B cell (primary cell): ENCODE measurements around the gene IMMP2L.

Experiments used
- EZH2 ChIP-seq: IDR thresholded peaks from 2 replicates; pipeline ENCODE4 v1.6.1; 2012; ENCODE audit warnings: borderline replicate concordance, low read depth, mild to moderate bottlenecking, moderate library complexity, low read length; ENCODE audit not compliant: insufficient read depth, poor library complexity, severe bottlenecking
- TF ChIP-seq, protein P1 (sequence below): fragments of 200-600 bp; IDR thresholded peaks from one replicate; pipeline ENCODE4 v1.8.0; 2022; ENCODE audit warnings: antibody characterized with exemption, mild to moderate bottlenecking

DNA sequence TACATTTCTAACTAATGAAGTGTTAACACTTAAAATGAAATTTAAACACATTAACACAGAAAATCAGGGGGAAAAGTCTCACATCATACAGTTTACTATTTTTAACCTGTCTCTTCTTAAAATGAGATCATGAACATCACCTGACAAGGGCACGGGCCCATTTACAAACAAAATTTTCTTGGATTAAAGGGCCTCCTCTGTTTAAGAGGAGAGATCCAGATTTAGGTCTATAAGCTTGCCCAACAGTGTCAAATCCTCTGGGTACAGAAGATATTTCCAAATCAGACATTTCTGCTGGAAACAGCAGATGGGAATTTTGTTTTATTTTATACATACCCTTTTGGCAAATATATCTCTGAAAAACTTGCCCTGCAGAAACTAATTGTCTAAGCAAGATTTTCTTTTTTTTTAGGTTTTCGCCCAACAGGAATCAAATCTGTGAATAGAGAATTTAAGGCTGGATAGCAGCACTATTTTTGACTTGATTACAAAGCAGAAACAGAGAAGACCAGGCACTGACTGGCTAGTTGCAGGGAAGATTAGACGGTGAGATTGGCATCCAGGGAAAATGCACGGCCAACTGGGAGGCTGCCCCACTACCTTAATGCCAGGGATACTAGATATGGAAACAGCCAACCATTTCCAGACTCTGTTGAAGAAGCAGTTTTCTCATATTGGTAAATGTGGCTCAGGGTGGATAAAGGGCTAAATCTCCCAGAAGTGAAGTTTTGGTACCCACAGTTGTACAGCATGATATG is 298.0 kb downstream of the IMMP2L start:
- TF ChIP-seq, protein P1, sequence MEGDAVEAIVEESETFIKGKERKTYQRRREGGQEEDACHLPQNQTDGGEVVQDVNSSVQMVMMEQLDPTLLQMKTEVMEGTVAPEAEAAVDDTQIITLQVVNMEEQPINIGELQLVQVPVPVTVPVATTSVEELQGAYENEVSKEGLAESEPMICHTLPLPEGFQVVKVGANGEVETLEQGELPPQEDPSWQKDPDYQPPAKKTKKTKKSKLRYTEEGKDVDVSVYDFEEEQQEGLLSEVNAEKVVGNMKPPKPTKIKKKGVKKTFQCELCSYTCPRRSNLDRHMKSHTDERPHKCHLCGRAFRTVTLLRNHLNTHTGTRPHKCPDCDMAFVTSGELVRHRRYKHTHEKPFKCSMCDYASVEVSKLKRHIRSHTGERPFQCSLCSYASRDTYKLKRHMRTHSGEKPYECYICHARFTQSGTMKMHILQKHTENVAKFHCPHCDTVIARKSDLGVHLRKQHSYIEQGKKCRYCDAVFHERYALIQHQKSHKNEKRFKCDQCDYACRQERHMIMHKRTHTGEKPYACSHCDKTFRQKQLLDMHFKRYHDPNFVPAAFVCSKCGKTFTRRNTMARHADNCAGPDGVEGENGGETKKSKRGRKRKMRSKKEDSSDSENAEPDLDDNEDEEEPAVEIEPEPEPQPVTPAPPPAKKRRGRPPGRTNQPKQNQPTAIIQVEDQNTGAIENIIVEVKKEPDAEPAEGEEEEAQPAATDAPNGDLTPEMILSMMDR, result no peak
- TF ChIP-seq EZH2, result no peak
